Measurements from ENCODE around the gene PCSK1.

Gene PCSK1

DNA sequence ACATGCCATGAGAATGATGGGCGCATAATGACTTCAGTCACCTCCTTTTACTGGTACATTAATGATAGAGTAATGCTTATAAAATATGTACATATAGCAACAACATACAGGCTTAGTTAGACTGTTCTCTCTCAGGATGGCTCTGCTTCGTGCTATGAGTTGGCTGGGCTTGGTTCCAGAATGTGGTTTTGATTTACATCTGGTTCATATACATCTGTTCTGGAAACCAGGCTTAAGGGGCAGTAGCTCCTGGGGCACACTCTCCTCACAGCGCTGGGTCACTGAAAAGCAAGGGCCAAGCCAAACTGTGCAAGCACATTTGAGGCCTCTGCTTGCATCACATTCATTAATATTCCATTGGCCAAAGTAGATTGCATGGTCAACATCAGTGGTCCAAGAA, 44.9 kb downstream of the PCSK1 start:
- H4K20me1 ChIP-seq (ENCODE audit: insufficient read depth, low read length) = no peaks in the 10 kb centered on the region
- no peak overlapping the region for H3K9ac ChIP-seq (ENCODE audit: low read length)
- TF ChIP-seq, protein P1, sequence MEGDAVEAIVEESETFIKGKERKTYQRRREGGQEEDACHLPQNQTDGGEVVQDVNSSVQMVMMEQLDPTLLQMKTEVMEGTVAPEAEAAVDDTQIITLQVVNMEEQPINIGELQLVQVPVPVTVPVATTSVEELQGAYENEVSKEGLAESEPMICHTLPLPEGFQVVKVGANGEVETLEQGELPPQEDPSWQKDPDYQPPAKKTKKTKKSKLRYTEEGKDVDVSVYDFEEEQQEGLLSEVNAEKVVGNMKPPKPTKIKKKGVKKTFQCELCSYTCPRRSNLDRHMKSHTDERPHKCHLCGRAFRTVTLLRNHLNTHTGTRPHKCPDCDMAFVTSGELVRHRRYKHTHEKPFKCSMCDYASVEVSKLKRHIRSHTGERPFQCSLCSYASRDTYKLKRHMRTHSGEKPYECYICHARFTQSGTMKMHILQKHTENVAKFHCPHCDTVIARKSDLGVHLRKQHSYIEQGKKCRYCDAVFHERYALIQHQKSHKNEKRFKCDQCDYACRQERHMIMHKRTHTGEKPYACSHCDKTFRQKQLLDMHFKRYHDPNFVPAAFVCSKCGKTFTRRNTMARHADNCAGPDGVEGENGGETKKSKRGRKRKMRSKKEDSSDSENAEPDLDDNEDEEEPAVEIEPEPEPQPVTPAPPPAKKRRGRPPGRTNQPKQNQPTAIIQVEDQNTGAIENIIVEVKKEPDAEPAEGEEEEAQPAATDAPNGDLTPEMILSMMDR (IDR thresholded peaks at IDR 0.05; ENCODE audit: low read length) = no peak
- no peak for TF ChIP-seq EZH2 (IDR thresholded peaks at IDR 0.05; ENCODE audit: borderline replicate concordance, low read length)
- H3K27me3 ChIP-seq (ENCODE audit: insufficient read depth, low read length) = no peaks in the 10 kb centered on the region
- no peak overlapping the region for H3K4me2 ChIP-seq (ENCODE audit: low read length)
- no peaks in the 10 kb centered on the region for H3K9me3 ChIP-seq (ENCODE audit: low read length)
- no peaks in the 10 kb centered on the region for H3K36me3 ChIP-seq (ENCODE audit: insufficient read depth, low read length)
- H3F3A ChIP-seq (ENCODE audit: insufficient read depth, low read length) = no peaks in the 10 kb centered on the region
- no peak overlapping the region for H3K27ac ChIP-seq (ENCODE audit: low read depth, low read length, poor library complexity, severe bottlenecking)
- no peak overlapping the region for H2AFZ ChIP-seq (ENCODE audit: low read length)
- H3K79me2 ChIP-seq (ENCODE audit: insufficient read depth, low read length) = no peaks in the 10 kb centered on the region
- H3K4me3 ChIP-seq (ENCODE audit: low read depth, low read length, poor library complexity, severe bottlenecking) = no peak overlapping the region
- H3K4me1 ChIP-seq (ENCODE audit: insufficient read depth, low read length, severe bottlenecking) = no peaks in the 10 kb centered on the region
- no peaks in the 10 kb centered on the region for H3K9me2 ChIP-seq (ENCODE audit: low read depth, low read length)

DNA sequence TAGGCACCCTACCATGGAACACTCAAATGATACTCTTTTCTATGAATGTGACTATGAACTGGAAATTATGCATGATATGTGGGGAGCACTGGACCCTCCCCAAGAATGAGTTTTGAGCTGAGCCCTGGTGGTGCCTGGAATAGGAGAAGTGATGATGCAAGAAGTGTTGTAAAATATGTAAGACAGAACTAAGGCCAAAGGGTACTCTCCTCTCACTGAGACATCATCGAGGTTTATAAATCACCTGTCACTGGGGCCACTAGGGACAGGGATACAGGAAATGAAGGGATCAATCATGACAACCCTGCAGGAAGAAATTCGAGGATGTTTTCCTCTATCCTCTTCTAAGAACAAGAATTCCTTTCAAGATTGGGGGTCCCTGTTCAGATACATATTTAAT, 45.4 kb downstream of the PCSK1 start:
- Histone ChIP-seq H3K27ac (ENCODE audit: low read depth, low read length, poor library complexity, severe bottlenecking) (no peak overlapping the region), H3K4me1 (ENCODE audit: insufficient read depth, low read length, severe bottlenecking) (no peaks in the 10 kb centered on the region), H3F3A (ENCODE audit: insufficient read depth, low read length) (no peaks in the 10 kb centered on the region), H3K9ac (ENCODE audit: low read length) (no peak overlapping the region), H3K79me2 (ENCODE audit: insufficient read depth, low read length) (no peaks in the 10 kb centered on the region), H3K27me3 (ENCODE audit: insufficient read depth, low read length) (no peaks in the 10 kb centered on the region), H2AFZ (ENCODE audit: low read length) (no peak overlapping the region), H3K9me3 (ENCODE audit: low read length) (no peaks in the 10 kb centered on the region), H3K4me2 (ENCODE audit: low read length) (no peak overlapping the region), H3K36me3 (ENCODE audit: insufficient read depth, low read length) (no peaks in the 10 kb centered on the region), H4K20me1 (ENCODE audit: insufficient read depth, low read length) (no peaks in the 10 kb centered on the region), H3K9me2 (ENCODE audit: low read depth, low read length) (no peaks in the 10 kb centered on the region), H3K4me3 (ENCODE audit: low read depth, low read length, poor library complexity, severe bottlenecking) (no peak overlapping the region)
- TF ChIP-seq, protein P1 (IDR thresholded peaks at IDR 0.05; ENCODE audit: low read length) = no peak
- TF ChIP-seq EZH2 (IDR thresholded peaks at IDR 0.05; ENCODE audit: borderline replicate concordance, low read length) = no peak

DNA sequence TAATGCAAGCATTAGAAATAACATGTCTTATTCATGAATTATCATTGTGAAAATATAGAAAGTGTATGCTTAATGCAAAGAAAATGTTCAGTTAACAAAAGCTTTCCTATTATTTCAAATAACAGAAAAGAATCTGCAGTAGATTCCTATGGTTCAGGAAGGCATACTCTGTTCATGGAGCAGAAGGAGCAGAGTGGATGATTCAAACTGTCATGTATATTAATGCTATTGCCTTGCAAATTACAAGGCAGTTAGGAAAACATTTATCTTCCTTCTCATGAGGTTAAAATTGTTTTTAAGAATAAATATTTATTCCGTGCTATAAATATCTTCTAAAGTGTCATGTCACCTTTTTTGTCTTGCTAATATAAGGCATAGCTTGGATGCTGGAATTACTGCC, 47.5 kb downstream of the PCSK1 start:
- Histone ChIP-seq H3K27me3 (ENCODE audit: insufficient read depth, low read length) (no peaks in the 10 kb centered on the region), H3K9me2 (ENCODE audit: low read depth, low read length) (no peaks in the 10 kb centered on the region), H3K9me3 (ENCODE audit: low read length) (no peaks in the 10 kb centered on the region), H3K4me2 (ENCODE audit: low read length) (no peak overlapping the region), H3F3A (ENCODE audit: insufficient read depth, low read length) (no peaks in the 10 kb centered on the region), H3K27ac (ENCODE audit: low read depth, low read length, poor library complexity, severe bottlenecking) (no peak overlapping the region), H3K4me1 (ENCODE audit: insufficient read depth, low read length, severe bottlenecking) (no peaks in the 10 kb centered on the region), H3K4me3 (ENCODE audit: low read depth, low read length, poor library complexity, severe bottlenecking) (no peak overlapping the region), H3K9ac (ENCODE audit: low read length) (no peak overlapping the region), H3K36me3 (ENCODE audit: insufficient read depth, low read length) (no peaks in the 10 kb centered on the region), H4K20me1 (ENCODE audit: insufficient read depth, low read length) (no peaks in the 10 kb centered on the region), H3K79me2 (ENCODE audit: insufficient read depth, low read length) (no peaks in the 10 kb centered on the region), H2AFZ (ENCODE audit: low read length) (no peak overlapping the region)
- no peak for TF ChIP-seq EZH2 (IDR thresholded peaks at IDR 0.05; ENCODE audit: borderline replicate concordance, low read length)
- TF ChIP-seq, protein P1 (IDR thresholded peaks at IDR 0.05; ENCODE audit: low read length) = no peak
